Measurements from ENCODE around the gene LMNTD2.

LMNTD2 gene

DNA sequence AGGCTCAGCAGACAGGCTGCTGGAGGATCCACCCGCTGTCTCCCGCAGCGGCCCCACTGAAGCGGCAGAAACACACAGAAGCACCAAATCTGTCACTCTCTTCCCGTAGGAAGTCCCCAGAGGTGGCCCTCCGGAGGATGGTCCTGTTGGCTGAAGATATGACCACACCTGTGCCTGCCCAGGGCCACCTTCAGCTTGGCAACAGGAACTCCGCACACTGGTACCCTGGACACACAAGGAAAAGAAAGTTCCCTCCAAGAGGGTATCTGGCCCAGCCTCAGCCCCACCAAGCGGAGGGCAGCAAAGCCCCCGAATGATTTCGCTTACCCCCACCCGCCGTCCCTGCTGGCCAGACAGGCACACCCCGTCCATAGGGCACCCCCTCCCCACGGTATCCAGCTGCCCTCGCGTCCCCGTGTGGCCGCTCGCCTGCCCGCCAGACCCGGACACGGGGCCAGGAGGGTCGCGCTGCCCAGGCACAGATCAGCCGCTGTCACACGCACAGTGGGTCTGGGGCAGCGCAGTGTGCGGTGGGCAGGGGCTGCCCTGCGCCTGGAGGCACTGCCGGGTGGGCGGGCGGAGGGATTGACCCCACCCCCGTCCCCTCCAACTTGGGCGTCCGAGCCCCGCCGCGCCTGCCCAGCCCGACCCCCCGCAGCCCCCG, 7.2 kb upstream of the LMNTD2 start:
- TF ChIP-seq, protein P1, sequence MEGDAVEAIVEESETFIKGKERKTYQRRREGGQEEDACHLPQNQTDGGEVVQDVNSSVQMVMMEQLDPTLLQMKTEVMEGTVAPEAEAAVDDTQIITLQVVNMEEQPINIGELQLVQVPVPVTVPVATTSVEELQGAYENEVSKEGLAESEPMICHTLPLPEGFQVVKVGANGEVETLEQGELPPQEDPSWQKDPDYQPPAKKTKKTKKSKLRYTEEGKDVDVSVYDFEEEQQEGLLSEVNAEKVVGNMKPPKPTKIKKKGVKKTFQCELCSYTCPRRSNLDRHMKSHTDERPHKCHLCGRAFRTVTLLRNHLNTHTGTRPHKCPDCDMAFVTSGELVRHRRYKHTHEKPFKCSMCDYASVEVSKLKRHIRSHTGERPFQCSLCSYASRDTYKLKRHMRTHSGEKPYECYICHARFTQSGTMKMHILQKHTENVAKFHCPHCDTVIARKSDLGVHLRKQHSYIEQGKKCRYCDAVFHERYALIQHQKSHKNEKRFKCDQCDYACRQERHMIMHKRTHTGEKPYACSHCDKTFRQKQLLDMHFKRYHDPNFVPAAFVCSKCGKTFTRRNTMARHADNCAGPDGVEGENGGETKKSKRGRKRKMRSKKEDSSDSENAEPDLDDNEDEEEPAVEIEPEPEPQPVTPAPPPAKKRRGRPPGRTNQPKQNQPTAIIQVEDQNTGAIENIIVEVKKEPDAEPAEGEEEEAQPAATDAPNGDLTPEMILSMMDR (conservative IDR thresholded peaks at IDR 0.05; ENCODE audit: low read depth, low read length): no peak

DNA sequence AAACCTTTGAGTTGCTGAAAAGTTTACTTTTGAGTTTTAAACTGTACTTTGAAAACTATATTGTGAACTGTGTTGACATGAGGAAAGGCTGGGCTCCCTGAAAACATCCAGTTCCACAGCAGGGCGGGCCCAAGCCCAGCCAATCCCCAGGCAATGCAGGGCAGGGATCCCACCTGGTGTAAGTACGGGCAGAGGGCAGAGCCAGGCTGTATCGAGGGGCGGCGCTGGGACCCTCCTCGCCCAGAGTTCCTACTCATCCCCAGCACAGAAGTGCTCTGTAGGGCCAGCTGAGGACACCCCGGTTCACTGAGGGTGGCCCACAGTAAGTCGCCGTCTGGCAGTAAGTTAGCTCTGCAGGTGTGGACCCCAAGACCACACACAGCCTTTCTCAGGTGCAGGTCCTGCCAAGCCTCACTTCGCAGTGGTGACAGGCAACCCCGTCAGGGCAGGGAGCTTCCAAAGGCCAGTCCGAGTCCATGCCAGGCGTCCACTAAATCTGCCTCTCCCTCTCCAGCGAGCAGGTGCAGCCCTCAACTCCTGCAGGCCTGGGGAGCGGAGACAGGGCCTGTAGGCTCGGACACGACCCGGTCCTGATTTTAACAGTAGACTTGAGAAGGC, 6.6 kb upstream of the LMNTD2 start:
- TF ChIP-seq, protein P1 (conservative IDR thresholded peaks at IDR 0.05; ENCODE audit: low read depth, low read length): no peak
- peak overlapping the region; percentile 64 for H3K4me3 ChIP-seq (ENCODE audit: low read depth, low read length)
- no peak for DNase-seq (ENCODE audit: low read depth)

More for the DNA sequence above, 7.2 kb upstream of the LMNTD2 start:
- peak overlapping the region; percentile 64 for H3K4me3 ChIP-seq (ENCODE audit: low read depth, low read length)
- no peak for DNase-seq (ENCODE audit: low read depth)

DNA sequence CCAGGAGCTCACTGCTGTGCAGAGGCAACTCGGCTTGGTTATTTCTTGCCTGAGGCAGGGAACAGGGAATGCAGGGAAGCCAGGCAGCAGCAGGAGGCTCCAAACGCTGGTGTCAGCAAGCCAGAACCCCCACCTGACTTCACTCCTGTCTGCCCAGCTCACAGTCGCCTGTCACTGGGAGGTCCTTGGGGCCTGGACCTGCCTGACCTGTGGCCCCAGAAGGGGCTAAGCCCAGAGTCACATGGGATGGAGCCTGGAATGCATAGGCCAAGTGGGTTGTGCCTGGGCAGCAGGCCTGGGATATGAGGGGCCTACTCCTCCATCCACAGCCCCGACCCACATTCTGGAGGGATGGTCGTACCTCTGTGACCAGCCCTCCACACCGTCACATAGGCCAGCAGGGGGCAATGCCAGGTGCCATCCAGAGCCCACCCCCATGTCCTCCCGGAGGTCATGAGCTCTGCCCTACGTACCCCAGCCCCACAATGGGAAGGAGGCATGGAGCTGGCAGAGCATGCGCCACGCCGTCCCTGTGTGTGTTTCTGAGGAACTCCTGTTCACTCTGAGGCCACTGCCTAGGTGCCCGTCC, 5.5 kb upstream of the LMNTD2 start:
- H3K4me3 ChIP-seq (ENCODE audit: low read depth, low read length): no peak overlapping the region
- TF ChIP-seq, protein P1 (conservative IDR thresholded peaks at IDR 0.05; ENCODE audit: low read depth, low read length): no peak
- no peak for DNase-seq (ENCODE audit: low read depth)

DNA sequence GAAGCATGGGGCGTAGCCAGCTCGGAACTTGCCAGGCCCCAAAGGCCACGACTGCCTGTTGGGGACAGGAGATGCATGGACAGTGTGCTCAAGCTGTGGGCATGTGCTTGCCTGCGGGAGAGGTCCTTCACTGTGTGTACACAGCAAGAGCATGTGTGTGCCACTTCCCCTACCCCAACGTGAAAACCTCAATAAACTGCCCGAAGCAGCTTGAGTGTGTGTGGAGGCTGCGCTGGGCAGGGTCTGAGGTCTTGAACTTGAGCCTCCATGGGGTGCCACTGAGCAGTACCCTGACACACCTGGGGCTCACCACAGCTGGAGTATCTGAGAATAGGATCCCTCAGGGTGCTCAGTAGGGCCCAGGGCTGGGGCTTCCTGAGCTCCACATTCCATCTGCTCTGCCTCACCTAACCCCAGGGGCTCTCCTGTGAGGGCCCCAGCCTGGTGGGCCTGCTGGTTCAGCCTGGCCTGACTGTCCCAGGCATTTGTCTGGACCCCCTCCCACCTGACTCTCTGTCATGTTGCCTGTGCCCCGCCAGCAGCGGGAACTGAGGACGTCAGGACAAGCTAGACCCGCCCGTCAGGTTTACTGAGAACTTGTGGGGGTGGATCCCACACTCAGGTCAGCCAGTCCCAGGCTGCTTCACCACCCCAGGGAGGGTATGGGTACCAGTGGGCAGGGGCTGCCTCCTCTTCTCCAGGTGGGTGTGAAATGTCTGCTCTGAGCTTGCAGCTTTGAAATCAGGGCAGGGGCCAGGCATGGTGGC, 3.5 kb upstream of the LMNTD2 start:
- no peak for DNase-seq (ENCODE audit: low read depth)
- TF ChIP-seq, protein P1 (conservative IDR thresholded peaks at IDR 0.05; ENCODE audit: low read depth, low read length): no peak

DNA sequence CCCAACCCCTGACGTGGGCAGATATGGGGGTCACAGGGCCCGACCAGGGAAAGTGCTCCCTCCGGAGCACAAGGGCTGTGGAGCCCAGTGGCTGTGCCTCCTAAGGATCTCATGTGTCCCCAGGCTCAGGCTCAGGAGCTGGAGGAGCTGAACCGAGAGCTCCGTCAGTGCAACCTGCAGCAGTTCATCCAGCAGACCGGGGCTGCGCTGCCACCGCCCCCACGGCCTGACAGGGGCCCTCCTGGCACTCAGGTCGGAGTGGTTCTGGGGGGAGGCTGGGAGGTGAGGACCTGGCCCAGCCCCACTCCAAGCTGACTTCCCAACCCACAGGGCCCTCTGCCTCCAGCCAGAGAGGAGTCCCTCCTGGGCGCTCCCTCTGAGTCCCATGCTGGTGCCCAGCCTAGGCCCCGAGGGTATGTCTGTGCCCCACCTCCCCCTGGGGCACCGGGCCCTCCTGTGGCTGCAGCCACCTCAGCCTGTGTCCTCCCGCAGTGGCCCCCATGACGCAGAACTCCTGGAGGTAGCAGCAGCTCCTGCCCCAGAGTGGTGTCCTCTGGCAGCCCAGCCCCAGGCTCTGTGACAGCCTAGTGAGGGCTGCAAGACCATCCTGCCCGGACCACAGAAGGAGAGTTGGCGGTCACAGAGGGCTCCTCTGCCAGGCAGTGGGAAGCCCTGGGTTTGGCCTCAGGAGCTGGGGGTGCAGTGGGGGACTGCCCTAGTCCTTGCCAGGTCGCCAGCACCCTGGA, 2.7 kb upstream of the LMNTD2 start:
- TF ChIP-seq, protein P1 (conservative IDR thresholded peaks at IDR 0.05; ENCODE audit: low read depth, low read length): no peak
- DNase-seq (ENCODE audit: low read depth): no peak
- H3K4me3 ChIP-seq (ENCODE audit: low read depth, low read length): no peak overlapping the region

More for the DNA sequence above, 3.5 kb upstream of the LMNTD2 start:
- no peak overlapping the region for H3K4me3 ChIP-seq (ENCODE audit: low read depth, low read length)

DNA sequence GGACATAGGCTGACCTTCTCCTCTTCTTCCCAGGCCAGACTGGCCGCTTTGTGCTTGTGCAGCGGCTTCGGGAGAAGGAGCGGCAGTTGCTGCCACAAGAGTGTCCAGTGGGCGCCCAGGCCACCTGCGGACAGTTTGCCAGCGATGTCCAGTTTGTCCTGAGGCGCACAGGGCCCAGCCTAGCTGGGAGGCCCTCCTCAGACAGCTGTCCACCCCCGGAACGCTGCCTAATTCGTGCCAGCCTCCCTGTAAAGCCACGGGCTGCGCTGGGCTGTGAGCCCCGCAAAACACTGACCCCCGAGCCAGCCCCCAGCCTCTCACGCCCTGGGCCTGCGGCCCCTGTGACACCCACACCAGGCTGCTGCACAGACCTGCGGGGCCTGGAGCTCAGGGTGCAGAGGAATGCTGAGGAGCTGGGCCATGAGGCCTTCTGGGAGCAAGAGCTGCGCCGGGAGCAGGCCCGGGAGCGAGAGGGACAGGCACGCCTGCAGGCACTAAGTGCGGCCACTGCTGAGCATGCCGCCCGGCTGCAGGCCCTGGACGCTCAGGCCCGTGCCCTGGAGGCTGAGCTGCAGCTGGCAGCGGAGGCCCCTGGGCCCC, 1.6 kb upstream of the LMNTD2 start:
- TF ChIP-seq, protein P1 (conservative IDR thresholded peaks at IDR 0.05; ENCODE audit: low read depth, low read length): no peak
- DNase-seq (ENCODE audit: low read depth): no peak
- no peak overlapping the region for H3K4me3 ChIP-seq (ENCODE audit: low read depth, low read length)

Data from choroid plexus epithelial cell (primary cell).